Measurements from ENCODE around the gene LRRC46.

Gene LRRC46

DNA sequence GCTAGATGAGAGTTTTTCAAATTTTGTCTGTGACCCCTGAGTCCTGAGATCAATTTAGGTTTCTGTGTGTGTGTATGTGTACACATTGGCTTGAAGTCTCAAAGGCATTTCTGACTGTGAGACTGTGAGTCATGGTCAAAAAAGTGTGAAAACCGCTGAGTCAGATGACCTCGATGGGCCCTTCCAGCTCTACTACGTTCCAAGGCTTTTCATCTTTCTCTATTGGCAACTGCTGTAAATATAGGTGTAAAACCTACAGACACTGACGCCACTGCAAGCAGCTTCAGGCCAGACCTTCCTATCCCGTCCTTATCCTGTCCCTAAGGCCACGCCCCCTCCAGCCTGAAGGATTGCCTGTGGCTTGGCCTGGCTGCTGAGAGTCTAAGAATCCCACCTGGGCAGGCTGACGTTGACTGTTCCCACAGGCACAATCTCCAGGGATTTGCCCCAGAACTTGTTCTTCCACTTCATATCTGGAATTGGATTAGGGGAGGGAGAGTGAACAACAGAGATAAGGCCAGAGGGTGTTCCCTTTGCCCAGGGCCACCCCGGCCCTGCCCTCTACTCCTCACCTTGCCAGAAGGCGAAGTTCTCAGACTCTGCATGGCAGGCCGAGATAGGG, 21.2 kb upstream of the LRRC46 start:
- no peak for DNase-seq

DNA sequence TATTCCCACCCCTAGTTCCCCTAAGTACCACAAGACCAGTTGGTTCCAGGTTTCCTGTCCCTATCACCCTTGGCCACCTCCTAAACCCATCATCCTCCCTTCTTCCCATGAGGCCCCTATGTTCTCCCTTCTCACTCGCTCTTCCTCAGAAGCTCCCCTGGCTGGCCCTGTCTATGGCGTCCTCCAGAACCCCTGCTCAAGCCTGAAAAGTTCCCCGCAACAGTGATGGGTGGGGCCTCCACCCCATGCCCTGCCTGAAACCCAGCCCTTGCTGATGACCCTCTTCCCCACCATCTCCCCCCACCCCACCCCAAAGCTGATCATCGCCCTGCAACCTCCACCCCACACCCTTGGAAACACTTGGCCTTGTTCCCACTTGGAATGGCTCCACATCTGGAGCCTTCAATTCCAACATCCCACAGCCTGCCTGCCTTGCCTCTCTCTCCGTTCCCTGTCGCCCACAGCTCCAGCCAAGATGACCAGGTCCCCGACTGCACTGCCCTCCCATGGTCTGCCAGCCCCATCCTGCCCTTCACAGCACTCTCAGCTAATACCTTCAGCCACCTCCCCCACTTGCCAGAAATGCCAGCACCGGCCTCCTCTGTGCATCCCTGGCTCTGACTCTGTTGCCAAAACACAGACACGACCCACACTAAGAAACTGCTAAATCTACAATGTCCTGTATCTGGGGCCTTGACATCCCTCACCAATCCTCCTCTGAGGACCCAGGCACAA, 20.4 kb upstream of the LRRC46 start:
- DNase-seq, result no peak

DNA sequence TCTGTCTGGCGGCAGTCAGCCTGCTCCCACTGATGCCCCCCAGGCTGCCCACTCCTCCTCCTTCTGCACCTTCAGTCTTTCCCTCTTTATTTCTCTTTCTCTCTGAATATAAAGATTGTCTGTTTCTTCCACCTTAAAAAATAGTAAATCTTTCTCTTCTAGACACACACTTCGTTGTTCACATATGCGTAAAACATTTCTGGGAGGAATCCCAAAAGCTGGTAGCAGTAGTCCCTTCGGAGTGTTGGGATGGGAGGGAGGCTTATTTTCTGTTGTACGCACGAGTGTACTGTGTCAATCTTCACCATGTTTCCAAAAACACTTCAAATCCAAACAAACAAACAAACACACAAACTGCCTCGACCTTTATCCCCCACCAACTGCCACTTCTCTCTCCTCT, 19.8 kb upstream of the LRRC46 start:
- DNase-seq, result no peak

DNA sequence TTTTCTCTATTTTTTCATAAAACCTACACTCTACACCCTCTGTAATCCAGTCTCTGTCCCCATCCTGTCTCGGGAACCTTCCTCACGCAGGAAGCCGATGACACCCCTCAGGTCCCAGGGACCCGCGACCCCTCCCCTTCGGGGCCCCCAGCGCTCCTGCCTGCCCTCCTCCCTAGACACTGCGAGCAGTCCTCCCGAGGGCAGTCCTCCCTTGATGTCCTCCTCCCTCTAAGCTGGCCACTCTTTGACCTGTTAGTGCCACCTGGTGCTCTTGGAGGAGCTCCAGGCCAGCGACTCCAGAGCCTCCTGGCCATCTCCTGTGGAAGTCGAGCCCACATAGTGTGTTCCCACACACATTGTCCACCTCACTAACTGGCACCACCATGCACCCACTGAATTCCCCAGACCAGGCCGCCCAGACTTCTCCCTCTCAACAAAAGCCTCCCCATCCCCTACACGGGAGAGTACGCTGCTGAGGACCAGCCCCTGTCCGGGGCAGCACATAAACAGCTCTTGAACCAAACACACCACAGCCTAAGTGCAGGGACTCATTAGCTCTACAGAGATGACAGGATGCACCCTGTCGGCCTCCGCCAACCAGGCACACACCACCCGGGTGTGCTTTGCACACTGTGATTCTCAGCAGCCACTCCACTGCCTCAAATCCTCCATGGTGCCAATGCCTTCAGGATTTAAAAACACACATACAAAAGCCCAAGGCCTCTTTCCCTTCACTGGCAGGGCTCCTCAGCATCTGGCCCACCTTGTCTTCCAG, 19.1 kb upstream of the LRRC46 start:
- DNase-seq, result no peak

DNA sequence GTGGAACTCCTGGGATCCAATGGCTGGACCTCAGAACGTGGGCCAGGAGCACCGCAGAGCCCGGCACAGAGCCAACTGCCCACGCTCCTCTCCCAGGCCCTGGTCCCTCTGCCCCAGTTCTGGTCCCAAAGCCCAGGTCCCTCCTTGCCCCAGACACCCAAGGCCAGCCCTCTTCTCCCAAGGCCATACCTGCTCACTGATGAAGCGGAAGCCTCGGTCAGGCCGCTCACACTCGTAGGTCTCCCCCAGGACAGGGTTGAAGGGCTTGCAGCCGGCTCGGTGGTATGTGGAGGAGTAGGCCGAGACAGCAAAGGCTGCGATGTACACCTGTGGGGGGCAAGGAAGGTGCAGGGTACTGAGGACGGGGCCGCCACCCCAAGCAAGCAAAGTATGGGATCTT, 18.4 kb upstream of the LRRC46 start:
- no peak for DNase-seq

DNA sequence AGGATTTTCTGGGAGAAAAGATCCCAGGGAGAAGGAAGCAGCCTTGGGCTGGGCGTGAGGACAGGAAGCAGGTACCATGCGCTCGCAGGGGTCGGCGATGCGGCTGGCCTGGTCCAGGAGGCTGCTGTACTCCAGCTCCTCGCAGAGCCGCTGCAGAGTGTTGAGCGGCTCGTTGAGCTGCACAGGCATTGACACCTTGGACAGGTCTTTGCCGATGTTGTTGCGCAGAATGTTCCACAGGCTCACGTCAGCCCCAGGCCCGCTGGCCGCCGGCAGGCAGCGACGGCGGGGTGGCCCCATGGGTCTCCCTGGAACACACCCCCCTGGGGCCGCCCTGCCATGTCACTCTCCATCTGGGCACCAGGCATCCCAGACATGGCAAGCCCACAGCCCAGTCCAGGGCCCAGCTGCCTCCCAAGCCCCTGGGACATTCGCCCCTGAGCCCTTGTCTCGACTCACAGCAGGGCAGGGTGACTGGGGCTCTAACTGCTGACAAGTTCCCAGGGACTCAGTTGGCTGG, 17.9 kb upstream of the LRRC46 start:
- no peak for DNase-seq

DNA sequence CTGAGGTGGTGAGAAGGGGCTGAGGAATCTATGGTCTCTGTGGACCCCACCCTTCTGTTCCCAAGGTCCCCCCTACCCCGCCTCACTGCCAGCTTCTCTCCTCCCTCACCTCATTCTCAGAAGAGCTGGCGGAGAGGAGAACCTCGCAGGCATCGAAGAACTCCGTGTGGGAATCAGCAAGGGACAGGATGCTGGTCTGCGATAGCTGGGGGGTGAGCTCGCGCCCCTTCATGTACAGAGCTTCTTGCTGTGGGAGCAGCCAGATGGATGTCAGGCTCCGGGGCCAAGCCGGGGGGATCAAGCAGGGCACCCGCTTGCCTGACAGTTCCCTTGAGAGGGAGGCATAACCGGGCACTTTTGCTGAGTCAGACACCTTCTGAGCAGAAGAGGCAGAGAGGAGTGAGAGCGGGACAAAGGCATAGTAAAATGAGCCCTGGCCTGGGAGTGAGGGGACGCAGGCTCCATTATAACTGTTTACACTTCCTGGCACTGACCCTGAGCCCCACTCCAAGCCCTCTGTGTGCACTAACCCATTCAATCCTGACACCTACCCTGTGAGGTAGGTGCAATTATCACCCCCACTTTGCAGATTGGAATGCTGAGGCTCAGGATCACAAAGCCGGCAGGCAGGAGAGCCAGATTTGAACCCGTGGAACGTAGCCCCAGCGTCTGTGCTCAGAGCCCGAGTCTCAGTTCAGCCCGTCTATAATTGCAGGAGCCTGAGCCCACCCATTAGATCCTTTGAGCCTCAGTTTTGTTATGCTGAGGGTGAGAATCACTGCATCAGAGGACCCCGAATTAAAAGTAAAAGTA, 16.2 kb upstream of the LRRC46 start:
- no peak for DNase-seq

DNA sequence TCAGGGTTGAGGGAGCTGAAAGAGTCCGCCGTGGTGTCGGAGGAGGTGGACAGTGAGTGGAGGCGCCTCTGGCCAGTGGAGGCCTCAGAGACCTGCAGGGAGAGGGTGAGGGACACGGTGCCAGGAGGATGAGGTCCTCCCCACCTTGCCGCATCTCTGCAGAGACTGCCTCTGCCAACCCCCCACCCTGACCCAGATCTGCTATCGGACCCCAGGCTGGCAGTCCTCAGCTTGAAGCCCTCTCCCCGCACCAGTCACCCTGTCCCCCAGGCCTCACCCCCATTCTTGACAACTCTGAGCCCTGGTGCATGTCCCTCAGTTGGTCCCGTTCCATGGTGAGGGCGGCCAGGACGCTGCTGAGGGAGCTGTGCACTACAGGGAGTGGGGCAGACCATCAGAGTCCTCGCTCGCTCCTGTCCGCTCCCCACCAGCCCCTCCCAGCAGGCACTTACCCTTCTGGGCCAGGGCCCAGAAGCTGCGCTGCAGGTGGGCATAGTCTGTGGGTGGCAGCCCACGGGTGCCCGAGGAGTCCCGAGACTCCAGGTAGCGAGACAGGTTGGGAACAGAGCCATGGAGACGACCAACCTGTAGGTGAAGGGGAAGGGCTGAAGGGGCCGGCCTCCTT, 15.2 kb upstream of the LRRC46 start:
- DNase-seq, result no peak

DNA sequence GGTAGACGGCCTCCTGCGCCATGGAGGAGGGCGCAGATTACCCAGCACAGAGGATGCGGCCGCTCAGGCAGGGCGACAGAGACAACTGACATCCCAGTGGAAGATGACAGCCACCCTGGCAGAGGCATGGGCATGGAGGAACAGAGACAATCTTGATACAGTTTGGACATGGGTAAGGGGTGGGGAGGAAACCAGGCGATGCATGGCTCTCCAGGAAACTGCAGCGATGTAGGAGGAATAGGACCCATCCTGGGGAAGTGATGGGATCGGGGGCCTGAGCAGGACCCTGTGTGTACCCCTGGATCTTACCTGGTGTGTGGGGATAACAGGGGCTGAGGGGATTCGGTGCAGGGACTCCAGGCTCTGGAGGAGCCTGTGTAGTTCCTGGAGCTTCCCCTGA, 14.5 kb upstream of the LRRC46 start:
- DNase-seq, result no peak

DNA sequence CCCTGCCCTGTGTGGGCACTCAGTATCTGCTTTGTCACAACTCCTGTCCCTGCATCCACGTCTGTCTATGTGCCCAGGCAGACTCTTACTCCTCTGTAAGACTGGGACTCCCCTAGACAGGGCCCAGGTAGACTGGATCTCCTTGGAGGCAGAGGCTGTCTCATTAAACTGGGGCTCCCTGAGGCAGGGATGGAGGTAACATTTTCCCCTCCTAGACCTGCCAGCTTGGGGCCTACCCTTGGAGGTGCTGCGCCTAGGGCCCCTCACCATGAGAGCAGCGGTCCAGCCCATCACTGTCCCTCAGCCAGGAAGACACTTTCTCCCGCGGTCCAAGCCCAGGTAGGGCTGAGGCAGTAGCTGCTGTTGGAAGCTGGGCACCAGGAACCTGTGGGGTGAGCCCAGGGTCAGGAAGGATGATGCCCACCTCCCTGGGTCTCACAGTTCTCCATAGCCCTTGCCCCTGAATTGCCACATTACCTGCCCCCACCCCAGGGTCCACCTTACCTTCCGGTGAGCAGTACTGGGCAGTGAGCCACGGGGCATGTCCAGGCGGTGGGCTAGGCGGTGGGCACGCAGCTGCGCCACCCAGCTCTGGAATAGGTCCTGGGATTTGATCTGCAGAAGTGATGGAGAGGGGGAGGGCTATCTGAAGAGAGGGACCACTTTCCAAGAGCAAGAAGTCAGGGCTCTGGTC, 13.3 kb upstream of the LRRC46 start:
- no peak for DNase-seq

DNA sequence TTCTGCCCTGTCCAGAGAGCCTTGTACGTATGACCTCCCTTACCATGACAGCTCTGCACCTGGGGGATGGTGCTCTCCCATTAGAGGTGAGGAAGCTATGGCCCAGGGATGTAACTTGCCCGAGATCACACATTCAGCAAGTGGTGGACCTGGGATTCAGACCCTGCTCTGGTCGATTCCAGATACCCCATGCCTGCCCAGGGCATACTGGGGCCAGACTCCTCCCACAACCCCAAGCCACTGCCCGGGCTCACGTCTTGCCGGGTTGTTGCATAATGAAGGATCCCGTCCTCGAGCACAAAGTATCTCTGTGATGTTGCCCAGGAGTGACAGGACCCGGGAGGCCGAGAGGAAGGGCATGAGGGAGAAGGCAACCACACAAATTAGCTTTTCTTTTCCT, 12.0 kb upstream of the LRRC46 start:
- no peak for DNase-seq

DNA sequence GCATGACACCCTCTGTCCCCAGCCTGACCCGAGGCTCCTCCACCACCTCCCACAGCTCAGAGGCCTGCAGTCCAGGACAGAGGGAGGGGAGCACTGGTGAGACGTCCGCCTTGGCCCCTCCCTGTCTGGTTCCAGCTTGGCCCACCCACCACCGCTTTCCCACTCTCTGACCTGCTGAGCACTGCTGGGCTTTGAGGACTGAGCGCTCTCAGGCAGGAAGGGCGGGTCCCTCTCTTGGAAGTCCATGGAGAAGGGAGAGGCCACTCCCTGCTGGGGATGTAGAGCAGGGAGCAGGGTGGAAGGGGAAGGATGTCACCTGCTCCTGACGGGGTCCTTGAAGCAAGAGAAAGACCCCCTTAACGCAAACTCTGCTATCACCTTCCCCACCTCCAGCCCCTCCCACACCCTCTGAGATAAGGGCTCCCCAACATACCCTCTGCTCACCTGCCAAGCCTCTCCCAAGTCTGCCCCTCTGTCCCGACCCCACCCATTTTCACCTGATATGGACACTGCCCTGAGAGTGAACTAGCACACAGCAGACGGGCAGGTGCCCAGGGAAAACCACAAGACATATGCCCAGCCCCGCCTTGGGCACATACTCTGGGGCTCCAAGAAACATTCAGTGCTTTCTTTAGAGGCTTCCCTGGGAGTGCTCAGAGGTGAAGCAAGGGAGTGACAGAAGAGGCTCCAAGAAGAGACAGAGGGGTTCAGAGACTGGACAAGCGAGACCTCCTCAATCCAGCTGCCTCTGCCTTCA, 11.3 kb upstream of the LRRC46 start:
- DNase-seq, result no peak

DNA sequence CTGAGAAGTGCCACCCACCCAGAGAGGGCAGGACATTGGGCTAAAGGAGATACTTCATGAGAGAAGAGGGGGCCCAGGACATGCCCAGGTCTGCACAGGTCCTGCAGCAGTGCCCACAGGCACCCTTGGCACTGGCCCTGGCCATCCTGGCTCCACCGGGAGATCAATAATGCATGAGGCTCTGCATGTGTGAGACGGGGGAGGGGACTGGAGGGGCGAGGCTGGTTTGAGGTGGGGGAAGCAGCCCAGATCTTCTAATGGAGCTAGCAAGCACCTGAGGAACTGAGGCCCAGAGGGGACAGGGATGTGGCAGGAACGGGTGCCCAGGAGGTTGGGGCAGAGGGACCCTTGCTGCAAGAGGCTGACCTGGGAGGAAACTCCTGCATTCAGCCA, 10.4 kb upstream of the LRRC46 start:
- DNase-seq, result no peak

DNA sequence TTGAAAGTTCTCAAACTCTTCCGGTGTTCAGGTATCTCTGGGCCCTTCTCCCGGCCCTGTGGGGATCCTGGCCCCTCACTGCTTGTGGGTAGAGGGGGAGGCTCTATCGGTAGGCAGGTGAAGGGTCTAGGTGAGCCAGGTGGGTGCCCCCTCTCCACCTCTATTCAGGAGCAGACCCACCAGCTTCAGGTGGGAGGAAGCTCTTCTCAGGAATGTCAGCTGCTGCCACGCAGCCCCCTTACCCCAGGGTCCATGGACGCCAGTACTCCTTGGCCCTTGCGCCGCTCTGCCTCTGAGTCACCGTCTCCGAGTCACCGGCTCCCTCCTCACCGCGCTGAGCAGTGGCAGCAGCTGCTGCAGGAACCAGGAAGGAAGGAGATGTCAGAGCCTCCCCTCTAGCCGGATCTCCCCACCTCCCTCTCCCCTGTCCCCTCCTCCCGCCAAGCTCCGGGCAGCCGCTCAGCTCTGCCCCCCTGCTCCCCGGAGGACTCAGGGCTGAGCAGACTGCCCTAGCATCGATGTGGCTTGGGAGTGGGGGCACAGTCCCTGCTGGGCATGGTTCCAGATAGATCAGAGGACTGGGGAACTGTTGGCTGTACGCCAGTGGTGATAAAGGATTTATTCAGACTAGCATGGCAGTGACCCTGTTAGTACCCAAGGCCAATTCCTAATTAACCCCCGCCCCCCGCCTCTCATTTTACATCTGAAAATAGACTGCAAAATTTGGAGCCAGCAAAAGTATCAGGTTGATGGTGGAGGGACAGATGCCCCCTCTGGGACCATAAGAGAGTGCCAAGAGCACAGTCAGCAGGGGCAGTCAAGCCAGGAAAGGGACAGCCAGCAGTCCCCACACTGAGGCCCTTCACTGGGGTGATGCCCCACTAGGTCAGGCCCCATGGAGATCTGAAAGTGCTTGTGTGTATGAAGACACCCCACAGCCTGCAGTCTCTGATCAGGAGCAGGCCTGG, 9.8 kb upstream of the LRRC46 start, which contains the start of gene OSBPL7:
OSBPL7 (minus strand) TSS at position 371 of the 968 bp plus-strand sequence. CDS start 1,516 bp downstream, outside the sequence.
- DNase-seq, result no peak

DNA sequence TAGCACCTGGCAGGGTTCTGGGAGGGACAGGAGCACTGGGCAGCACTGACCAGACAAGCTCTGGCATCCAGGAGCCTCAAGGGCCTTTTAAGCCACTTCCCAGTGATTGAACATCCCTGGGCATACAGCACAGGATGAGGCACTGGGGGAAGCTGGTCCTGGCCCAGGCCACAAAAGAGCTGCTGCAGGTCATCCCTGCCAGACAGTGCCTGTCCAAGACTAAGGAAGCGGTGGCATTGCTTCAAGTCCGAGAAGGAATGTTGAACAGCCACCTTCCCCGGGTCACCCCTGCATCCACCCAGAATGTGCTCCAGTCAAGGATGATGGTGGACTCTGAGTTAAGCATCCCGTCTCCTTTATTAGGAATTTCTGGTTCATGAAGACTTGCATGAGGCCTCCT, 8.7 kb upstream of the LRRC46 start:
- DNase-seq, result no peak

DNA sequence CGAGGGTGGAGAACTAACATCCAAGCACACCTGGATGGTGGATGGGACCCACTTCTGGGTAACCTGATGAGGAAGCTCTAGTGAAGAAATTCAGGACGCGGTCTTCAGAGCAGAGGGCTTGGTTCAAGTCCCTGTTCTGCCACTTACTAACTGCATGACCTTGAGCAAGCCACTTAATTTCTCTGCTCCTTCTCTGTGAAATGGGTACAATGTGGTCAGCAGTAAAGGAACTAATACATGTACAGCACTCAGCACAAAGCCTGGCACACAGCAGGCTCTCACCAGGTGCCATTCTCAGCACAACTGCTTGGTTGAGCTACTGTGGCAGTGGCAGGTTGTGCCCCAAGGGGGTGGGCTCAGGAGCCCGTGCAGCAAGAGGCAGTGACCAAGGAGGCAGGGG, 8.0 kb upstream of the LRRC46 start:
- no peak for DNase-seq

DNA sequence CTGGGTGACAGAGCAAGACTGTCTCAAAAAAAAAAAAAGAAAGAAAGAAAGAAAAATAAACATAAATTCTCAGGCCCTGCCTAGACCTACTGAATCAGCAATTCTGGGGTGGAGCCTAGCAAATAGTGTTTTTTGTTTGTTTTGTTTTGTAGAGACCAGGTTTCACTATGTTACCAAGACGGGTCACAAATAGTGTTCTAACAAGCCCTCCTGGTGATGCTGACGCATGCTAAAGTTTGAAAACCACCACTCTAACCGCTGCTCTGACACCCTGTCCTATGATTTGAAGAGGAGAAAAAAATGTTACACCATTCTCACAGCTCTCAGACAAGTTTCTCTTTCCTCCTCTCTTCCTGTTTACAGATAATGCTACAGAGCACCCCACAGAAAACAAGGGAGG, 1.6 kb upstream of the LRRC46 start:
- DNase-seq, result no peak

DNA sequence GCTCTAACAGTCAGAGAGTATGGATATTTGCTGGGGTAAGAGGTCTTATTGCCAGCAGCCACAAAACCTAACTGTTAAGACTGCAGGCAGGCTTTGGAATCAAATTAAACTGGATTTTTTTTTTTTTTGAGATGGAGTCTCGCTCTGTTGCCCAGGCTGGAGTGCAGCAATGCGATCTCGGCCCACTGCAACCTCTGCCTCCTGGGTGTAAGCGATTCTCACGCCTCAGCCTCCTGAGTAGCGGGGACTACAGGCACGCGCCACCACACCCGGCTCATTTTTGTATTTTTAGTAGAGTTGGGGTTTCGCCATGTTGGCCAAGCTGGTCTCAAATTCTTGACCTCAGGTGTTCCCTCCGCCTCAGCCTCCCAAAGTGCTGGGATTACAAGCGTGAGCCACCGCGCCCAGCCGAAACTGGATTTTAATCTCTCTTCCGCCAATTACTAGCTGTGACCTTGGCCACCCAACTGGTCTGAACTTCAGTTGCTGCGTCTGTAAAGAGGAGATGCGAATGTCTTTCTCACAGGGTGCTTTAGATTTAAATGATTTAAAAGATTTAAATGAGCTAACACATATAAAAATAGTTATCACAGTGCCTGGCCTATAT, 971 bp upstream of the LRRC46 start:
- DNase-seq, result no peak

DNA sequence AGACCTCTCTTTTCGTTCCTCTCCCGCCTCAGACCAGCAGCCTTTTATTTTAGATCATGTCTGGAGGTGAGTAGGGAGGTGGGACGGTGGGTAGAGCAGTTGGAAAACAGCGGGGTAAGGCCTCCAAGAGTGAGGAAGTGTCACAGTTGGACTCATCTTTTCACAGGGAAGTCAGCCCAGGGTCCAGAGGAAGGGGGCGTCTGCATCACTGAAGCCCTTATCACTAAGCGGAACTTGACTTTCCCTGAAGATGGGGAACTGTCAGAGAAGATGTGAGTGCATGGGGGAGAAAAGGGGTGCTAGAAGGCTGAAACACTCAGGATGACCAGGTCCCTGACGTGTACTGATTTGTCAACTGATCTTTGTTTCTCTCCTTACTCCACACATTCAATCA, 461 bp downstream of the LRRC46 start:
- no peak for DNase-seq

Measured in cortex of kidney (tissue), 1 donor.